ENCODE data around the gene KRTAP4-6.
"Not testable (repeated sequence)": the region's sequence is repeated elsewhere in the genome, so short reads cannot be mapped to it uniquely, and the experiment has no call there.

Gene KRTAP4-6

GRCh38 chr17:41167561-41167960, 27.2 kb upstream of the KRTAP4-6 start:
- Histone ChIP-seq H3K4me1 (ENCODE audit: control insufficient read depth, insufficient read depth, low read length) (no peaks in the 10 kb centered on the region), H3K9me3 (ENCODE audit: control insufficient read depth, insufficient read depth, low read length) (no peaks in the 10 kb centered on the region), H3K9ac (ENCODE audit: low read depth, low read length) (no peak overlapping the region), H3K27me3 (ENCODE audit: control insufficient read depth, insufficient read depth, low read length) (no peaks in the 10 kb centered on the region), H3K4me3 (ENCODE audit: low read depth, low read length) (no peak overlapping the region), H3K36me3 (ENCODE audit: control insufficient read depth, insufficient read depth, low read length) (no peaks in the 10 kb centered on the region)

GRCh38 chr17:41163828-41164227, 23.5 kb upstream of the KRTAP4-6 start:
- Histone ChIP-seq H3K9ac (ENCODE audit: low read depth, low read length) (no peak overlapping the region), H3K9me3 (ENCODE audit: control insufficient read depth, insufficient read depth, low read length) (no peaks in the 10 kb centered on the region), H3K36me3 (ENCODE audit: control insufficient read depth, insufficient read depth, low read length) (no peaks in the 10 kb centered on the region), H3K4me3 (ENCODE audit: low read depth, low read length) (no peak overlapping the region), H3K27me3 (ENCODE audit: control insufficient read depth, insufficient read depth, low read length) (no peaks in the 10 kb centered on the region), H3K4me1 (ENCODE audit: control insufficient read depth, insufficient read depth, low read length) (no peaks in the 10 kb centered on the region)

- Histone ChIP-seq H3K4me3 (ENCODE audit: low read depth, low read length) (no peak within 1 kb of the TSS), H3K9ac (ENCODE audit: low read depth, low read length) (no peak within 1 kb of the TSS), H3K27me3 (ENCODE audit: control insufficient read depth, insufficient read depth, low read length) (no peaks in the 10 kb centered on the region), H3K9me3 (ENCODE audit: control insufficient read depth, insufficient read depth, low read length) (no peaks in the 10 kb centered on the region), H3K4me1 (ENCODE audit: control insufficient read depth, insufficient read depth, low read length) (no peaks in the 10 kb centered on the region), H3K36me3 (ENCODE audit: control insufficient read depth, insufficient read depth, low read length) (no peaks in the 10 kb centered on the region)
These were observed 20.3 kb upstream of the KRTAP4-6 start, which contains the start of gene KRTAP4-4 for GRCh38 chr17:41160648-41161047. Gene KRTAP4-4, minus strand, starts transcription at chr17:41160748. Its CDS starts 57 bp downstream, at chr17:41160691.

- not testable (repeated sequence) for H3K36me3 ChIP-seq (ENCODE audit: control insufficient read depth, insufficient read depth, low read length); H3K27me3 ChIP-seq (ENCODE audit: control insufficient read depth, insufficient read depth, low read length); H3K4me1 ChIP-seq (ENCODE audit: control insufficient read depth, insufficient read depth, low read length); H3K9ac ChIP-seq (ENCODE audit: low read depth, low read length); H3K9me3 ChIP-seq (ENCODE audit: control insufficient read depth, insufficient read depth, low read length); H3K4me3 ChIP-seq (ENCODE audit: low read depth, low read length)
These were observed 19.8 kb upstream of the KRTAP4-6 start for GRCh38 chr17:41160190-41160589.

GRCh38 chr17:41153856-41154255, 13.5 kb upstream of the KRTAP4-6 start:
- Histone ChIP-seq H3K27me3 (ENCODE audit: control insufficient read depth, insufficient read depth, low read length) (no peaks in the 10 kb centered on the region), H3K36me3 (ENCODE audit: control insufficient read depth, insufficient read depth, low read length) (no peaks in the 10 kb centered on the region), H3K4me1 (ENCODE audit: control insufficient read depth, insufficient read depth, low read length) (no peaks in the 10 kb centered on the region), H3K9me3 (ENCODE audit: control insufficient read depth, insufficient read depth, low read length) (no peaks in the 10 kb centered on the region), H3K4me3 (ENCODE audit: low read depth, low read length) (no peak overlapping the region), H3K9ac (ENCODE audit: low read depth, low read length) (no peak overlapping the region)

- H3K4me1 ChIP-seq (ENCODE audit: control insufficient read depth, insufficient read depth, low read length), result no peaks in the 10 kb centered on the region
- no peak overlapping the region for H3K9ac ChIP-seq (ENCODE audit: low read depth, low read length)
- no peaks in the 10 kb centered on the region for H3K36me3 ChIP-seq (ENCODE audit: control insufficient read depth, insufficient read depth, low read length)
- no peak overlapping the region for H3K4me3 ChIP-seq (ENCODE audit: low read depth, low read length)
- no peaks in the 10 kb centered on the region for H3K27me3 ChIP-seq (ENCODE audit: control insufficient read depth, insufficient read depth, low read length)
- no peaks in the 10 kb centered on the region for H3K9me3 ChIP-seq (ENCODE audit: control insufficient read depth, insufficient read depth, low read length)
These were observed 11.2 kb upstream of the KRTAP4-6 start for GRCh38 chr17:41151525-41151924.

- H3K27me3 ChIP-seq (ENCODE audit: control insufficient read depth, insufficient read depth, low read length), result no peaks in the 10 kb centered on the region
- H3K9ac ChIP-seq (ENCODE audit: low read depth, low read length), result no peak overlapping the region
- H3K4me3 ChIP-seq (ENCODE audit: low read depth, low read length), result no peak overlapping the region
- H3K4me1 ChIP-seq (ENCODE audit: control insufficient read depth, insufficient read depth, low read length), result no peaks in the 10 kb centered on the region
- no peaks in the 10 kb centered on the region for H3K9me3 ChIP-seq (ENCODE audit: control insufficient read depth, insufficient read depth, low read length)
- no peaks in the 10 kb centered on the region for H3K36me3 ChIP-seq (ENCODE audit: control insufficient read depth, insufficient read depth, low read length)
These were observed 9.7 kb upstream of the KRTAP4-6 start for GRCh38 chr17:41150026-41150425.

- Histone ChIP-seq H3K27me3 (ENCODE audit: control insufficient read depth, insufficient read depth, low read length) (no peaks in the 10 kb centered on the region), H3K9me3 (ENCODE audit: control insufficient read depth, insufficient read depth, low read length) (no peaks in the 10 kb centered on the region), H3K9ac (ENCODE audit: low read depth, low read length) (no peak within 1 kb of the TSS), H3K4me1 (ENCODE audit: control insufficient read depth, insufficient read depth, low read length) (no peaks in the 10 kb centered on the region), H3K36me3 (ENCODE audit: control insufficient read depth, insufficient read depth, low read length) (no peaks in the 10 kb centered on the region), H3K4me3 (ENCODE audit: low read depth, low read length) (no peak within 1 kb of the TSS)
These were observed 9.3 kb upstream of the KRTAP4-6 start, which contains the start of gene KRTAP4-5 for GRCh38 chr17:41149652-41149985. Gene KRTAP4-5, minus strand, starts transcription at chr17:41149825. Its CDS starts 58 bp downstream, at chr17:41149767.

- not testable (repeated sequence) for H3K9me3 ChIP-seq (ENCODE audit: control insufficient read depth, insufficient read depth, low read length); H3K27me3 ChIP-seq (ENCODE audit: control insufficient read depth, insufficient read depth, low read length); H3K4me3 ChIP-seq (ENCODE audit: low read depth, low read length); H3K36me3 ChIP-seq (ENCODE audit: control insufficient read depth, insufficient read depth, low read length); H3K9ac ChIP-seq (ENCODE audit: low read depth, low read length); H3K4me1 ChIP-seq (ENCODE audit: control insufficient read depth, insufficient read depth, low read length)
These were observed 8.8 kb upstream of the KRTAP4-6 start for GRCh38 chr17:41148971-41149651.

GRCh38 chr17:41147531-41148204, 7.3 kb upstream of the KRTAP4-6 start:
- no peaks in the 10 kb centered on the region for H3K4me1 ChIP-seq (ENCODE audit: control insufficient read depth, insufficient read depth, low read length)
- H3K4me3 ChIP-seq (ENCODE audit: low read depth, low read length), result no peak overlapping the region
- no peaks in the 10 kb centered on the region for H3K9me3 ChIP-seq (ENCODE audit: control insufficient read depth, insufficient read depth, low read length)
- no peak overlapping the region for H3K9ac ChIP-seq (ENCODE audit: low read depth, low read length)
- no peaks in the 10 kb centered on the region for H3K36me3 ChIP-seq (ENCODE audit: control insufficient read depth, insufficient read depth, low read length)
- no peaks in the 10 kb centered on the region for H3K27me3 ChIP-seq (ENCODE audit: control insufficient read depth, insufficient read depth, low read length)

- Histone ChIP-seq H3K4me1 (ENCODE audit: control insufficient read depth, insufficient read depth, low read length) (no peaks in the 10 kb centered on the region), H3K9ac (ENCODE audit: low read depth, low read length) (no peak overlapping the region), H3K27me3 (ENCODE audit: control insufficient read depth, insufficient read depth, low read length) (no peaks in the 10 kb centered on the region), H3K4me3 (ENCODE audit: low read depth, low read length) (no peak overlapping the region), H3K9me3 (ENCODE audit: control insufficient read depth, insufficient read depth, low read length) (no peaks in the 10 kb centered on the region), H3K36me3 (ENCODE audit: control insufficient read depth, insufficient read depth, low read length) (no peaks in the 10 kb centered on the region)
These were observed 4.9 kb upstream of the KRTAP4-6 start for GRCh38 chr17:41145261-41145660.

GRCh38 chr17:41144846-41145245, 4.5 kb upstream of the KRTAP4-6 start:
- H3K9me3 ChIP-seq (ENCODE audit: control insufficient read depth, insufficient read depth, low read length), result no peaks in the 10 kb centered on the region
- no peak overlapping the region for H3K4me3 ChIP-seq (ENCODE audit: low read depth, low read length)
- H3K27me3 ChIP-seq (ENCODE audit: control insufficient read depth, insufficient read depth, low read length), result no peaks in the 10 kb centered on the region

More at GRCh38 chr17:41144846-41145245, 4.5 kb upstream of the KRTAP4-6 start:
- Histone ChIP-seq H3K36me3 (ENCODE audit: control insufficient read depth, insufficient read depth, low read length) (no peaks in the 10 kb centered on the region), H3K4me1 (ENCODE audit: control insufficient read depth, insufficient read depth, low read length) (no peaks in the 10 kb centered on the region), H3K9ac (ENCODE audit: low read depth, low read length) (no peak overlapping the region)
